Aorta (tissue), 5 donors: ENCODE data around the gene CENPP. TPM values are rescaled to one million over a fixed set of nuclear protein-coding genes. Genes with fewer than 3 reads are reported as not detected.

Experiments
- ATAC-seq: fragments of 200-7000 bp; cut with Tn5 transposase; one replicate; pipeline ENCODE4 v1.9.1; 2022; ENCODE audit warnings: moderate library complexity; ENCODE audit not compliant: low FRiP score
- DNase-seq, 2 donors: peaks; one replicate each; pipeline ENCODE4 v3.0.0-alpha.2; 2020
- H3K27ac ChIP-seq, 2 donors: one replicate each; pipeline ENCODE4 v1.5.1; 2013; ENCODE audit warnings: low read length in 2 of 2, mild to moderate bottlenecking in 2 of 2, moderate library complexity in 2 of 2, control low read depth in 1 of 2, inconsistent platforms in 1 of 2, low read depth in 1 of 2
- H3K27me3 ChIP-seq, 2 donors: one replicate each; pipeline ENCODE4 v1.6.1; 2013; ENCODE audit warnings: control low read depth in 1 of 2, low read length in 1 of 2, mild to moderate bottlenecking in 1 of 2, moderate library complexity in 1 of 2; ENCODE audit not compliant: insufficient read depth in 2 of 2, control insufficient read depth in 1 of 2
- H3K36me3 ChIP-seq, 2 donors: one replicate each; pipeline ENCODE4 v1.6.1; 2013; ENCODE audit warnings: control low read depth in 1 of 2, low read length in 1 of 2, mild to moderate bottlenecking in 1 of 2; ENCODE audit not compliant: insufficient read depth in 2 of 2, control insufficient read depth in 1 of 2
- H3K4me1 ChIP-seq, 2 donors: one replicate each; pipeline ENCODE4 v1.6.1; 2013; ENCODE audit warnings: low read length in 2 of 2, control low read depth in 1 of 2, mild to moderate bottlenecking in 1 of 2, moderate library complexity in 1 of 2; ENCODE audit not compliant: insufficient read depth in 2 of 2, control insufficient read depth in 1 of 2
- H3K4me3 ChIP-seq, 2 donors: one replicate each; pipeline ENCODE4 v1.5.1; 2013; ENCODE audit warnings: low read length in 2 of 2, control low read depth in 1 of 2, mild to moderate bottlenecking in 1 of 2
- H3K9me3 ChIP-seq: one replicate; pipeline ENCODE4 v1.6.1; 2013; ENCODE audit warnings: mild to moderate bottlenecking, low read length; ENCODE audit not compliant: control insufficient read depth
- whole genome bisulfite sequencing, 2 donors: extraction: QIAGEN DNeasy Blood & Tissue Kit; methylation state at CpG; one replicate each; pipeline ENCODE4 v1.1.7; 2013; 5-methylcytosine and 5-hydroxymethylcytosine counted together
- intact Hi-C, 2 donors: fragments of 100-400 bp; cut with DNase I; formaldehyde crosslinking; loops; one replicate each; pipeline versions ENCODE4 v1.14.2 to v1.15.0; 2022
- polyA plus RNA-seq, 2 donors: library from polyadenylated mRNA; stranded (reverse); fragments of 200-250 nt; gene quantifications; one replicate each; pipeline ENCODE4 v1.2.3, GENCODE V29; 2013
- total RNA-seq, 2 donors: library from RNA; stranded (reverse); fragmentation: NEBNext Ultra II Directional; extraction: Animal tissue kit (Norgen Biotek cat#: 25700); gene quantifications; one replicate each; pipeline ENCODE4 v1.2.1, GENCODE V29; 2021
- donor health status: healthy with polysubstance abuse.
- donor health status: Bipolar disorder and iron deficiency.
- donor health status: DM: no; HTN: no; CAD: no.
- donor health status: DM: no; HTN: no; CAD: no.
- donor health status: DM: yes; HTN: yes; CAD: no.

Gene CENPP
- total and polyA plus RNA-seq, 4 donors: 0.50 to 11.1 (median 4.3) TPM

GRCh38 chr9:92484563-92484962, 158.8 kb downstream of the CENPP start:
- Histone ChIP-seq H3K9me3 (no peaks in the 10 kb centered on the region), H3K4me3 (no peak overlapping the region), H3K27ac (peak overlapping the region; percentile 44 to 67), H3K27me3 (no peaks in the 10 kb centered on the region), H3K36me3 (no peaks in the 10 kb centered on the region), H3K4me1 (peaks cover under 1 to 1% of the 10 kb centered on the region in 2 donors)
- intact Hi-C loops: loop anchor here (5.0 kb wide), 2 partner anchors 113 to 118 kb away; no protein-coding TSS in a partner anchor
- WGBS, 2 donors: 44 to 53% methylated on average over 3 of the region's 3 CpGs
- no peak for ATAC-seq
- DNase-seq: no peak

GRCh38 chr9:92486371-92486770, 160.6 kb downstream of the CENPP start:
- H3K9me3 ChIP-seq: no peaks in the 10 kb centered on the region
- H3K27me3 ChIP-seq: no peaks in the 10 kb centered on the region
- H3K4me1 ChIP-seq: peaks cover 6 to 7% of the 10 kb centered on the region in 2 donors
- ATAC-seq (no peak), DNase-seq (no peak)
- 83 to 88% methylated on average over 3 of the region's 3 CpGs for WGBS, 2 donors
- H3K27ac ChIP-seq: peak overlapping the region in 1 of 2 donors; percentile 44
- H3K36me3 ChIP-seq: no peaks in the 10 kb centered on the region
- no peak overlapping the region for H3K4me3 ChIP-seq
- intact Hi-C loops: loop anchor here in 1 of 2 donors (5.0 kb wide), 1 partner anchor 51 kb away; the partner anchor contains the start of gene ECM2

- H3K4me3 ChIP-seq: no peak overlapping the region
- no peak for ATAC-seq
- H3K27me3 ChIP-seq: no peaks in the 10 kb centered on the region
- no peaks in the 10 kb centered on the region for H3K9me3 ChIP-seq
- no peaks in the 10 kb centered on the region for H3K36me3 ChIP-seq
- WGBS, 2 donors: 7 to 11% methylated on average over 4 of the region's 4 CpGs
- DNase-seq: no peak
- intact Hi-C loops: loop anchor here in 1 of 2 donors (5.0 kb wide), 1 partner anchor 48 kb away; the partner anchor contains the start of gene ECM2
- H3K4me1 ChIP-seq: peaks cover 6 to 10% of the 10 kb centered on the region in 2 donors
- peak overlapping the region; percentile 31 to 97 for H3K27ac ChIP-seq
These were observed 163.2 kb downstream of the CENPP start for GRCh38 chr9:92488681-92489550.

- ATAC-seq: no peak
- WGBS, 2 donors: 38 to 46% methylated on average over 3 of the region's 3 CpGs
- Histone ChIP-seq H3K9me3 (no peaks in the 10 kb centered on the region), H3K4me1 (peaks cover 6 to 10% of the 10 kb centered on the region in 2 donors), H3K27ac (no peak overlapping the region), H3K36me3 (no peaks in the 10 kb centered on the region), H3K27me3 (no peaks in the 10 kb centered on the region), H3K4me3 (no peak overlapping the region)
- intact Hi-C loops: no loop called here
- no peak for DNase-seq
These were observed 167.1 kb downstream of the CENPP start for GRCh38 chr9:92492781-92493401.

- Histone ChIP-seq H3K27ac (no peak overlapping the region), H3K27me3 (no peaks in the 10 kb centered on the region), H3K9me3 (no peaks in the 10 kb centered on the region), H3K4me1 (peaks cover 6 to 10% of the 10 kb centered on the region in 2 donors), H3K36me3 (no peaks in the 10 kb centered on the region), H3K4me3 (no peak overlapping the region)
- ATAC-seq: no peak
- WGBS, 2 donors: 82 to 90% methylated on average over 9 of the region's 9 CpGs
- DNase-seq: no peak
- intact Hi-C loops: no loop called here
These were observed 168.1 kb downstream of the CENPP start for GRCh38 chr9:92493749-92494387.

GRCh38 chr9:92494856-92495255, 169.1 kb downstream of the CENPP start:
- H3K27ac ChIP-seq: no peak overlapping the region
- H3K27me3 ChIP-seq: no peaks in the 10 kb centered on the region
- WGBS, 2 donors: 22 to 48% methylated on average over 2 of the region's 2 CpGs
- intact Hi-C loops: loop anchor here in 1 of 2 donors (5.0 kb wide), 1 partner anchor 37 kb away; no protein-coding TSS in a partner anchor
- no peaks in the 10 kb centered on the region for H3K36me3 ChIP-seq
- ATAC-seq: no peak
- H3K4me1 ChIP-seq: peaks cover 3 to 6% of the 10 kb centered on the region in 2 donors
- no peaks in the 10 kb centered on the region for H3K9me3 ChIP-seq
- DNase-seq: no peak
- H3K4me3 ChIP-seq: no peak overlapping the region

- 54 to 59% methylated on average over 5 of the region's 5 CpGs for WGBS, 2 donors
- no peaks in the 10 kb centered on the region for H3K9me3 ChIP-seq
- DNase-seq (no peak), ATAC-seq (no peak)
- peaks cover 0 to 1% of the 10 kb centered on the region in 2 donors for H3K4me1 ChIP-seq
- no peak overlapping the region for H3K4me3 ChIP-seq
- intact Hi-C loops: loop anchor here in 1 of 2 donors (5.0 kb wide), 1 partner anchor 36 kb away; no protein-coding TSS in a partner anchor
- no peaks in the 10 kb centered on the region for H3K27me3 ChIP-seq
- no peaks in the 10 kb centered on the region for H3K36me3 ChIP-seq
- H3K27ac ChIP-seq: no peak overlapping the region
These were observed 170.8 kb downstream of the CENPP start for GRCh38 chr9:92496396-92497176.

GRCh38 chr9:92499701-92500100, 173.9 kb downstream of the CENPP start:
- Histone ChIP-seq H3K27ac (no peak overlapping the region), H3K4me3 (no peak overlapping the region), H3K27me3 (no peaks in the 10 kb centered on the region), H3K36me3 (no peaks in the 10 kb centered on the region), H3K9me3 (no peaks in the 10 kb centered on the region), H3K4me1 (peaks cover under 1 to 2% of the 10 kb centered on the region in 2 donors)
- DNase-seq (no peak), ATAC-seq (no peak)
- intact Hi-C loops: loop anchor here (5.0 to 10.0 kb wide), 2 partner anchors 33 to 135 kb away; no protein-coding TSS in a partner anchor
- 17 to 51% methylated on average over 2 of the region's 2 CpGs for WGBS, 2 donors
